Kidney tubule cell (primary cell): ENCODE data around the gene SETD7.

Source experiments
- DNase-seq: peaks from one replicate; pipeline ENCODE4 v3.0.0-alpha.2; 2018; ENCODE audit warnings: low spot score

The SETD7 gene

GRCh38 chr4:139556071-139556723 is at the start of gene SETD7:
Gene SETD7, minus strand, starts transcription at chr4:139556219. Its CDS starts 82 bp downstream, at chr4:139556137.
- peak; percentile 86 for DNase-seq

GRCh38 chr4:139605516-139605915 is 49.5 kb upstream of the SETD7 start:
- no peak for DNase-seq

- DNase-seq, result peak; percentile 75
These were observed 47.8 kb upstream of the SETD7 start for GRCh38 chr4:139603576-139604410.

GRCh38 chr4:139602776-139603360 is 46.8 kb upstream of the SETD7 start:
- no peak for DNase-seq

GRCh38 chr4:139600662-139601061 is 44.6 kb upstream of the SETD7 start:
- no peak for DNase-seq

- DNase-seq, result peak; percentile 59
These were observed 43.8 kb upstream of the SETD7 start for GRCh38 chr4:139599594-139600374.

- no peak for DNase-seq
These were observed 43.1 kb upstream of the SETD7 start for GRCh38 chr4:139599076-139599475.

GRCh38 chr4:139596684-139597279 is 40.8 kb upstream of the SETD7 start:
- no peak for DNase-seq

- DNase-seq, result peak; percentile 20
These were observed 40.1 kb upstream of the SETD7 start for GRCh38 chr4:139596034-139596683.

- DNase-seq, result no peak
These were observed 38.7 kb upstream of the SETD7 start for GRCh38 chr4:139594591-139595185.

- peak; percentile 76 for DNase-seq
These were observed 37.1 kb upstream of the SETD7 start for GRCh38 chr4:139593091-139593564.

GRCh38 chr4:139589336-139590018 is 33.5 kb upstream of the SETD7 start:
- no peak for DNase-seq

GRCh38 chr4:139587446-139587845 is 31.4 kb upstream of the SETD7 start:
- no peak for DNase-seq

- DNase-seq, result no peak
These were observed 29.5 kb upstream of the SETD7 start for GRCh38 chr4:139585473-139585872.

- DNase-seq, result no peak
These were observed 28.8 kb upstream of the SETD7 start for GRCh38 chr4:139584784-139585183.

GRCh38 chr4:139584013-139584412 is 28.0 kb upstream of the SETD7 start:
- DNase-seq, result no peak

GRCh38 chr4:139582044-139582443 is 26.0 kb upstream of the SETD7 start:
- no peak for DNase-seq

- DNase-seq, result no peak
These were observed 25.1 kb upstream of the SETD7 start for GRCh38 chr4:139581096-139581495.

- DNase-seq, result peak; percentile 27
These were observed 20.2 kb upstream of the SETD7 start for GRCh38 chr4:139576219-139576618.

- no peak for DNase-seq
These were observed 19.1 kb upstream of the SETD7 start for GRCh38 chr4:139575072-139575471.
